ENCODE results near the gene DVL1.

The DVL1 gene

DNA sequence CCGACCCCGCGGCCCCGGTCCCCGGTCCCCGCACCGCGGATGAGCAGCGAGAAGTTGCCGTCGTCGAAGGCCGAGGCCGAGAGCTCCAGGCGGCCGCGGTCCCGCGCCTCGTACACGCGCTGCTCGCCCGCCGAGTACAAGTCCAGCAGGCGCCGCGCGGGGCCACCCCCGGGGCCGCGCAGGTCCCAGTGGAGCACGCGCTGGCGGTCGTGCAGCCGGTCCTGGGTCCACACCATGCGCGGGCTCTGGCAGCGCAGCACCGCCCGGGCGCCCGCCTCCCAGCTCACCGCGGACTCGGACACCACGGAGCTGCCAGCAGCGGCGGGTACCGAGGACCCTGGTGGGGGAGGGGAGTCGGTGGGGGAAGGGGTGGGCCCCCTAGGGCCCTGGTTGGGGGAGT lies 6.2 kb upstream of the DVL1 start:
- no peak for FAIRE-seq

DNA sequence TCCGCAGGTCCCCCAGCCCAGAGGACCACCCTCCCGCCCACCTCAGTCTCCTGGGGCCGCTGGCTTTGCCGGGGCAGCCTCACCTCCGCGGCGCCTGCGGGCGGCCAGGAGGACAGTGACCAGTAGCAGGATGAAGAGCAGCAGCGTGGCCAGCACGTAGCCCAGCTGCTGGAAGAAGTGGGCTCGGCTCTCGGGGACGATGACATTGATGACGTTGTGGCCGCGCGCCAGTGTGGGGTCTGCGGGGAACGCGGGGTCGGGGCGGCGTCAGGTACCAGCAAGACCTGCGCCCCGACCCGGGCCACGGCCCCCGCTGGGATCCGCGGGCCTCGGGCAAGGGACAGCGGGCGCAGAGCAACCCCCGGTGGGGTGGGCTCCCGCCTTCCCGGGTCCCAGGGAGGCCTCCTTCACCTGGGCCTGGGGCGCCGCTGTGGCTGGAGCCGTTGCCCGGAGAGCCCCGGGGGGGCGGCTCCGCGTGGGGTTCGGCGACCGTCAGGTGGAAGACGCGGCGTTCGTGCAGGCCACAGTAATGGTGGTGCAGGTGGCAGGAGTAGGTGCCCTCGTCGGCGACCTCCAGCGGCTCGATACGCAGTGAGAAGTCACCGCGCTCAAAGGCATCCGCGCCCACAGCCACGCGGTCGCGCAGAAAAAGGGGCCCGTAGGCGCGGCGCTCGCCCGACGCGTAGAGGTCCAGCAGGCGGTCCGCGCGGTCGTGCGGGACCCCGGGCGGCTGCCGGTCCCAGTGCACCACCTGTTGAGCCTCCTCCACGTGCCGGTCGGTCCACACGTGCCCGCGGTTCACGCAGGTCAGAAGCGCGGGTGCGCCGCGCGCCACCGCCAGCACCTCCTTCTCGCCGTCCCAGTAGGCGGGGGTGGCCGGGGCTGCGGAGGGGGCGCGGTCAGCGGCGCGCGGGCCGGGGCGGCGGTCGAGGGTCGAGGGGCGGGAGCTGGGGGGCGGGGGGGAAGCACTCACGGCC lies 5.3 kb upstream of the DVL1 start:
- FAIRE-seq, result no peak

DNA sequence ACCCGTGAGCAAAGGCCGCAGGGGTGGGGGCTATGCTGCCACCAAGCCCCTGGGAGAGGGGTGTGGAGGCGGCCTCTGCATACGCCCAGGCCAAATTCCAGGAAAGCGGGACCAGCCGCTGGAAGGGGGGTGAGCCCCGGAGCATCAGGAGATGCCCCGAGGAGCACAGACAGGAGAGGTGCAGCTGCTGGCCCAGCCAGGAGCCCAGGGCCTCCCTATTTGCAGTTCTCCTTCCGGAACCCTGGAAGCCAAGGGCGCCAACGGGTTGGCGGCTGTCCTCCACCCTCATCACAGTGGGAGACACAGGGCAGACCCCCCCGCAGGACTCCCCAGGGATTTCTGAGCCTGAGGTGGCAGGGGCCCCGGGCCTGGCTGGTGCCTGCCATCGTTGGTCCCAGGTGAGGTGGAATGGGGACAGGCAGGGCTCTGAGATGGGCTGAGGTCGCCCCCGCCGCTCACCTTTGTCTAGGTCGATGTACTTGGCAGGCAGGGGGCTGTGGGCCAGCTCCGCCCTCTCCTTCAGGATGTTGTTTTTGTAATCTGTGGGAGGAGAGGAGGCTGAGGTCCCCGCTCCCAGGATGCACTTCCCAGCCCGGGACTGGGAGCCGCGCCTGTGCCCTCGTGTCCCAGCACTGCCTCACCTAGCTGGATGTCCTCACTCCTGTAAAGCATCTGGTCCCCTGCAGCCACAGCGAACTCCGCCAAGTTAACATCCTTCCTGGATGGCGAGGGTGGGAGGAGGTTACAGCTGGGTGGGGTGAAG lies 4.4 kb upstream of the DVL1 start:
- no peak for FAIRE-seq

DNA sequence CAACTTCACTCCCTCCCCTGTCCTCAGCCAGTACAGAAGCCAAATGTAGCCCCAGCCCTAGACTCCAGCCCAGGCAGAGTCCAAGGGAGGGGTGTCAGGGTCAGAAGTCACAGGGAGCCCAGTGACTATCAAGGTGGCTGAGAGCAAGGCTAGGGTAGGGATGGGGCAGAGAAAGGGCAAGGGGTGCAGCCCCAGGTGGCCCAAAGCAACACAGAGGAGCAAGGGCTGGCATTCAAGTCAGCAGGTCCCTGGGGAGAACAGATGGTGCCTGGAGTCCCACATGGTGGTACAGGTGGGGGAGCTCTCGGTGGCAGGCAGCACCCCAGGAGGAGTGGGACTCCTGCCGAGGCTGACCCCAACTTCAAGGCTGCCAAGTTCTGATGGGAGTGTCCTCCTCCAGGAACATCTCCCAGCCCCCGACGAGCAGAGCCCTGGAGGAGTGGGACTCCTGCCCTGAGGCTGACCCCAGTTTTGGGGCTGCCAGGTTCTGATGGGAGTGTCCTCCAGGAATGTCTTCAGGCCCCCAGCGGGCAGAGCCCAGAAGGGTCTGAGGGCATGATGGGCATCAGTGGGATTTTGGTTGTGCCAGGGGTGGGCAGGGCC lies 3.7 kb upstream of the DVL1 start:
- FAIRE-seq, result no peak

DNA sequence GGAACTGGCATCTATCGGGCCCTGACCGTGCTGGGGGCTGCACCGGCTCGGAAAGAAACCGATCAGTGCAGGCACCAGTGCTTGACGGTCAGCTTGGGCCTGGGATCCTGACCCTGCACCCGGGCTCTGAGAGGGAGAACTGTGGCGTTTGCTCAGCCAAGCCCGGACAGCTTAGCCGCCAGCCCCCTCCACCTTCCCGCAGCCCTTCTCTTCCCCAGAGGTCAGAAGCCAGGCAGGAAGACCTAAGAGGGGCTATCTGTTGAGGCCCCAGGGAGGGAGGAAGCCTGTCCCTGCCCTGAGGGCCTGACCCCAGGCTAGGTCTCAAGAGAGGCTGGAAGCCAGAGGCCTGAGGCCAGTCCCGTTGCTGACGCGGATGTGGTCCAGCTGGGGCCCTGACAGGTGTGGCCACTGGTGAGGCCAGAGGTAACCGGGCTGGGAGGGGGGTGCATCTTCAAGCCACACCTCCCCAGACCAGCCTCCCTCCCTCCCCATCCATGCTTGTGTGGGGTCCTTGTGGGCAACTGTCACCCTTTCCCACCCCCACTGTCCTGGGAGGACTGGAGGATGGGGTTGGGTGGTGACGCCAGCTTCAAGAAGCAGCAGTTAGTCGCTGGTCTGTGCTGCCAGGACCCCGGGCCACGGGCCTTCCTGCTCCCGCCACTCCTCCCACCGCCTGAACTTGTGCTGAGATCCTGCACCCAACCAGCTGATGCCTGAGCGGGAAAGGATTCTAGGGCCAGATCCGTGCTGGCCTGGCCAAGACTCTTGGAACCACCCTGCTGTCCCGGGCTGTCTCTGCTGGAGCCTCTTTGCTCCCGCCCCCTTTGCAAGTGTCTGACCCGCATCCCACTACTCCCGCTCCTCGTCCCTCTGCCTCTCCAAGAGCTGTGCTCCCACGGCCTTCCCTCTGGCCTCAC lies 2.6 kb upstream of the DVL1 start:
- no peak for FAIRE-seq

DNA sequence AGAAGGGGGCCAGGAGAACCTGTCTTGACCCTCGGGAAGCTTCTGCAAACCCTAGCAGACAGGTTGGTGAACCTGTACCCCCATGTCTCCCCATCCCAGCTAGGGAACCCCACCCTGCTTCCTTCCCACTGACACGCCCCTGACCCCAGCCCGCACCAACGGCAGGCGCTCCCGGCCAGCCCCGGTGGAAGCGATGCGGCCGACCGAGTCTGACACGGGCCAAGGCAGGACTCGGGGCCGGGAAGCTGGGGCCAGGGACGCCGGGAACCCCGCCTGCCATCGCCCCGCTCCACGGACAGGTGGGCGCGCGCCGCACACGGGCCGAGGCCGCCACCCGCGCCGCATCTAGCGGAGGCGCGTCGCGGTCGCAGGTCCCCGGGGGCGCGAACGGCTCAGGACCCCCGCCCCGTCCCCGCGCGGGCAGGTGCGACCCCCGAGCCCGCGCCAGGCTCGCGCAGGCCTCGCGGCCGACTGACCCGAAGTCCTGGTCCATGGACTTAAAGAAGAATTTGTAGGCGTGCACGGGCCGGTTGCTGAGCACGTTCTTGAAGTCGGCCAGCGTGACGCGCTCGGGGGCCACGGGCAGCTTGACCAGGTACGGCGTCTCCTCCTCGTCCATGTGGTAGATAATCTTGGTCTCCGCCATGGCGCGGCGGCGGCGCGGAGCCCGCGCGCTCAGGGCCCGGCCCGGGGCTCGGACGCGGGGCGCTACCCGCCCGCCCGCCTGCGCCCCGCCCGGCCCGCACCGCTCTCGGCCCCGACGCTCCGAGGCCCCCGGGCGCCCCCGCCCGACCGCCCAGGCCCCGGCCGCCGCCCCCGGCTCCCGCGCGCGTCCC lies 580 bp downstream of the DVL1 start:
- no peak for FAIRE-seq

DNA sequence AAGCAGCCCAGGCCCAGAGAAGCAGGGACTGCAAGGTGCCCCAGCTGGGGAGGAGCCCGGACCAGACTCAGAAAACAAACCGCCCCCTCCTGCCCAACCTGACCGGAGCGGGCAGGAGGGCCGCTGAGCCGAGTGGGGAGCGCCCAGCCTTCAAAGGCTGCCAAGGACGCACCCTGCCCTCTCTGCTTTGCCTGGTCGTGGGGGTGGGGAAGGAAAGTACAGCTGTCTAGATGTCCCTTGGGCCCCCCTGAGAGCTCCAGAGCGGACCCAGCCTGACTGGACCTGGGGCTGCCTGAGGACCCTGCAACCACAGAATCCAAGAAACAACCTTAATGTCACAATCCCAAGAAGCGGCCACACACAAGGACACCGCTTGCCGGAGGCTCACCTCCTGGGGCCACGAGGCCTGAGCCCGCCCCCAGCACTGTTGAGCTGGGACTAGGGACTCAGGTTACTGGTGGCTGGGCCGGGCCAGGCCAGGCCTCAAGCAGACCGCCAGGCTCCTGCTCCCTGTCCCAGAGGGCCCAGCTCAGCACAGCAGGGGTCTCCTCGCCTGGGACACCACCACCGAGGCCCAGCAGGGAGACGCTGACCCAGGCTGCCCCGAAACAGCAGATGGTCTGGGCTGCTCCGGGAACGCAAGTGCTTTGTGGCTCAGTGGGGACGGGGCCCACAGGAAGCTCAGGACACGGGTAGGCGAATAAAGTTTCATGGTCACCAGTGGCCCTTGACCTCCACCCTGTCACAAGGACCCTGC lies 1.4 kb downstream of the DVL1 start:
- FAIRE-seq, result no peak

DNA sequence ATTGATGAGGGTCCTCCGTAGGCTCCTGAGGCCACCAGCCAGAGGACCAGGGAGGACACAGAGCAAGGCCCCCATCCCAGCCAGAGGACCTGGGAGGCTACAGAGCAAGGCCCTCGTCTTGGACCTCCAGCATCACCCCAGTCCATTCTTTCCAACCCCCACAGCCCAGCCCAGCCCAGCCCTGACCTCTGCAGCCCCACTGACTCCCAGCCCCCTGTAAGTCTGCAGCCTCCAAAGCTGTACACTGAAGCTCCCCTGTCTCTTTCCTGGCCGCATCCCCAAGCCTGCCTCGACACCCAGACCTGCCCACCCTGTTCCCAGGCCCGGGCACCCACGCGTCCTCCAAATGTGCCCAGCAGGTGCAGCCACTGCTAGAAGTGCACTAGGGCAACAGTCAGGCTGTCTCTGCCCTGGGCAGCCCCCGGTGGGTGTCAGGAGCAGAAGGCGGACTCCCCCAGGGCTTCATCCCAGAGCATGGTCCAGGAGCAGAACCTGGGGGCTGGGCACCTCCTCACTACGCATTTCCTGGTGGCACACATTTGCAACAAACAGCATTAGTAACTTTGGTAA lies 2.1 kb downstream of the DVL1 start:
- no peak for FAIRE-seq

DNA sequence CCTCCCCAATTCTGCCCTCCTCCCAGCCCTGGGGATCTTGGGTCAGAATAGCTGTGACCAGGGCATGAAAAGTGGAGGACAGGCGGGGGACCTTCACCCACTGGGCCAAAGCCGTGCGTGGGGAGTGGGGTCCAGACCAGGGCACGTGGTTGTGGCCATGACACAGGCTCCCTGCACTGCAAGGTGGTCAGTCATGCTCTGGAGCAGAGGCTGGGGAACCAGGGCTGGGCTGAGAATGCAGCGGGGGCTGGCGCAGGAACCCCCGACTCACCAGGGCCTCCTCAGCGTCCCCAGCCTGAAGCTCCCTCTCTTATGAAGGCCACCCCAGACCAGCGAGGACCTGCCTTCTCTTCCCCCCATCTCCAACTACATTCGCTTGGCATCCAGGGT lies 2.7 kb downstream of the DVL1 start:
- FAIRE-seq, result no peak

DNA sequence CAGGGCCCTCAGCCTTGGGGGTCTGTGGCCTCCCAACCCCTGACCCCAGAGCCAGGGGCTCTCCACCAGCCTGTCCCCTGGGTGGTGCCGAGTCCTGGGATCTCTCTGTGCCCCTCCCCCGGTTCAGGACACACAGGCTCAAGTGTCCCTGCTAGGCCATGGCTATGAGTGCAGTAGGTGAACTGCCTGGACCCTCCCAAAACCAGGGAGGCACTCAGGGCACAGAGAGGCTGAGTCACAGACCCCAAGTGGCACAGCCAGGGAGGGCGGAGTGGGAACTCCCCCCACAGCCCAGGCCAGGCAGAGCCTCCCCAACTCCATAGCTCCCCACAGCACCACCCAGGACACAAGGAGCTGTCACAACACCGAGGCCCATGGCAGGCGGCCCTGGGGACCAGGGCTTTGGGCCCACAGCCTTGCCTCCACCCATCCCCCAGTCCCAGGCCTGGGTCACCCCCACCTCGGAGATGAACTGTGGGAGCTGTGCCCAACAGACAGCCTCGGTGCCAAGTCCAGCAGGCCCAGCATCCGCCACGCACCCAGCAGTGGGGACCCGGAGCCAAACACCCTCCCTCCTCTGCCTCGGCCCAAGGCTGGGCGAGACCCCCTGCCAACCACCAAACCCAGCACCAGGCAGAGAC lies 3.2 kb downstream of the DVL1 start:
- no peak for FAIRE-seq

DNA sequence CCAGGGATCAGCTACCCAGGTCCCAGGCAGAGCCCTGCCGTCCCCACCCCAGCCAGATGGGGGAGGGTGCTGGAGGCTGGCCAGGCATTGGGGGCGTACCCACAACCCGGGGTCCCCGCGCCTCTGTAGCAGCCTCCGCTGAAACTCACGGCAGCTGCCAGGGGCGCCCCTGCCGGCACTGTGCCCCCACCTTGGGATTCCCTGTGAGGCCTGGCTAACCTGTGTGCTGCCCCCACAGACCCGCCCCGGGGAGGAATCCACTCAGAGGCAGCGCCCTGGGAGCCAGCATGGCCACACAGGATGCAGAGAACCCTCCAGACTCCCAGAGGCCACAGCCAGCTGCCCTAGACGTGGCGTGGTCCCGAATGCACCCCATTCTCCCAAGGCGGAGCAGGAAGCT lies 3.8 kb downstream of the DVL1 start:
- no peak for FAIRE-seq

DNA sequence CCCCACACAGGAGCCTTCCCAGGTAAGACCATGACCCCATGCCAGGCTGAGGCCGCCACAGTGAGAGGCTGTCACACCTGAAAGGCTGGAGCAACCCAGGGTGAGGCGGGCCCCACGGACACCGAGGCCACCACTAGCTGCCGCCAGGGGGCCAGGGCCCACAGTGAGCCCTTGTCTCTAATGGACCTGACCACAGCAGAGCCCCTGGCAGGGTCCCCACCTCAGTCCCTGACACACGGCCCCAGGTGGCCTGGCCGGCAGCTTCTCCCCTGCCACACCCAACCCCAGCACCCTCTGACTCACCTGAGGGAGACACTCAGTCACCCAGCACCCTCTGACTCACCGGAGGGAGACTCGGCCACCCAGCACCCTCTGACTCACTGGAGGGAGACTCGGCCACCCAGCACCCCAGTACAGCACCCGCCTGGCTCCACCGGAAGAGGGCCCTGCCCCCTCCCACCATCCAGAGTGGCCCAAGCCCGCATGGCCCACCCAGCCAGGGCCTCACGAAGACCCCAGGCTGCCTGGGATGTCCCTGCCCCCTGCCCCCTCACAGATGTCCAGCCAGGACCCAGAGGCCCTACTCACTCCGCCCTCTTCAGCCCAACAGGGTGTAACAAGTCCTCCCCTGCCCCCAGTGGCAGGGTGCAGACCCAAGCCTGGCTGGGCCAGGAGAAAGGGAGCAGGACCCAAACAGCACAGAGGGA lies 4.4 kb downstream of the DVL1 start:
- FAIRE-seq, result no peak

DNA sequence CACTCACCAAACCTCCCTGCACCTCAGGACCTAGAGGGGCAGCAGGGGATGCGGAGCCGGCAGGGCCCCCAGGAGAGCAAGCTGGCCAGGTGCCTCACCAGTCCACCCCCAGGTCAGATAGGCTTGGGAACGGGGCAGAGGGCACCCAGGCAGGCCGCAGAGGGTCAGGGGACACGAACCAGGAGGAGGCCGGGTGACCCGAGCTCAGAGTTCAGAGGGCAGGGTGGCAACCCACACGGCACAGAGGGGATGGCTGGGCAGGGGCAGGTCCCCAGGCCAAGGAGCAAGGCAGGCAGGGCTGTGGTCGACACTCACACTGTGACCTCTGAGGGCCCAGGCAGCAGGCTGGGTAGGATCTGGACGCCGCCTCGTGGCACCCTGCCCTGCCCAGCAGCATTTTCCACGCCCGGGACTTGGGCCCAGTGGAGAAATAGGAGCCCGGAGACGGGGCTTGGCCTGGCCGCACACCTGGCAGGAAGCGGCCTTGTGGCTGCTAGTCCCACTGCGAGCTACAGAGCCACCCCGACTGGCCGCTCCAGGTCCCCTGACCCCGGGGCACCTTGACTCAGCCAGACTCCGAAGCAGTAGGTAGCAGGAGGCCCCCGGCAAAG lies 5.3 kb downstream of the DVL1 start:
- no peak for FAIRE-seq

DNA sequence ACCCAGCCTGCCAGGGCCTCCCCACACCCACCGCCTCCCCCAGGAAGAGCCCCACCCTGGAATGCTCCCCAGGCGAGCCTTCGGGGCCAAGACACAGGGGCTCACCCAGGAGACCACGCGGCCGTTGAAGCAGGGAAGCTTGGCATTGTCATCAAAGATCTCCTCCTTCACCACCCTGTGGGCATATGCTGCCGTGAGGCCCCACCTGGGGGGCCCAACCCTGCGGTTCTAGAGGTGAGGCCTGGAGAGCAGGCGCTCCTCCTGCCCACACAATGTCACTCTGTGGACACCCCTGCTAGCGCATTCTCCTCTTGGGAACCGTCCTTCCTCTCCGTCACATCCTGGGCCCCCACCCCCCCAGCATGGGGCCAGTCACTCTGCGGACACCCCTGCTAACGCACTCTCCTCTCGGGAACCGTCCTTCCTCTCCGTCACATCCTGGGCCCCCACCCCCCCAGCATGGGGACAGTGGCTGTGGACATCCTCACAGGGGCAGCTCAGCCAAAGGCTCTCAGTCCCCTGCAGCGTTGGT lies 6.6 kb downstream of the DVL1 start:
- FAIRE-seq, result no peak

DNA sequence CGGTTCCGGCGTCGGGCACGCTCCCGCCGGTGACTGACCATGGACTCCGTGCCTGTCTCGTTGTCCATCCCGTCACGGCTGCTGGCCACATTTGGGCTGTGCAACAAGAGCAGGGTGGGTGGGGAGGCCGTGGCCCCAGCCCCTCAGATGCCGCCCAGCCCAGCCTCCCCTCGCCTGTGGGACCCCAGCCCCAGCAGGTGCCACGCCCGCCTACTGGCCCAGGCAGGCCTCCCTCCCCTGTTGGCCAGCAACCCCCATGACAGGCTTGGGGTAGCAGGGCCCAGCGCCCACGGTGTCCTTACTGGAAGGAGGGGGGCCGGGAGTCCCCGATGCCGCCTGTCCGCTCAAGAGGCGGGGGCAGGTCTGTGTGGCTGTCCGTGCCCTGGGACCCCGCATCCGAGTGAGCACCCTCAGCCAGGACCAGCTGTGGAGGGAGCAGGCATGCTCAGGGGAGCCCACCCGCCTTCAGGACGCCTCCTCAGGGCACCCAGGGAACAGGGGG lies 7.1 kb downstream of the DVL1 start:
- no peak for FAIRE-seq

DNA sequence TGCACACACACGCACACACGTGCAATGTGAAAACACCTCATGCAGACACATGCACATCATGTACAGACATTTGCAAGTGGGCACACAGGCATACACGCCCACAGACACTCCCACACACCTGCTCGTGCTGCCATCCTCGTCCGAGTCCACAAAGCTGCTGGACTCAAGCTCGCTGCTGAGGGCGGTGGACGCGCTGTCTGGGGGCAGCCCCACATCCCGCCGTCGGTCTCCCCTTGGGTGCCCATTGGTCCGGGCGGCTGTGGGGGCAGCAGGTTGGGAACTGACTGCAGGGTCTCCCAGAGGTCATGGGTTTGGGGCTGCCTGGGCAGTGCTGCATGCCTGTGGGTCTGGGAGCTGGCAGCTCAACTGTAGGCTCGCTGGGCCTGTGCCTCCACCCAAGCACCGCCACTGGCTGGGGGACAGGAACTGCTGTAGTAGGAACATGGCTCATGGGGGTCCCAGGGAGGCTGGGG lies 7.6 kb downstream of the DVL1 start:
- FAIRE-seq, result no peak

DNA sequence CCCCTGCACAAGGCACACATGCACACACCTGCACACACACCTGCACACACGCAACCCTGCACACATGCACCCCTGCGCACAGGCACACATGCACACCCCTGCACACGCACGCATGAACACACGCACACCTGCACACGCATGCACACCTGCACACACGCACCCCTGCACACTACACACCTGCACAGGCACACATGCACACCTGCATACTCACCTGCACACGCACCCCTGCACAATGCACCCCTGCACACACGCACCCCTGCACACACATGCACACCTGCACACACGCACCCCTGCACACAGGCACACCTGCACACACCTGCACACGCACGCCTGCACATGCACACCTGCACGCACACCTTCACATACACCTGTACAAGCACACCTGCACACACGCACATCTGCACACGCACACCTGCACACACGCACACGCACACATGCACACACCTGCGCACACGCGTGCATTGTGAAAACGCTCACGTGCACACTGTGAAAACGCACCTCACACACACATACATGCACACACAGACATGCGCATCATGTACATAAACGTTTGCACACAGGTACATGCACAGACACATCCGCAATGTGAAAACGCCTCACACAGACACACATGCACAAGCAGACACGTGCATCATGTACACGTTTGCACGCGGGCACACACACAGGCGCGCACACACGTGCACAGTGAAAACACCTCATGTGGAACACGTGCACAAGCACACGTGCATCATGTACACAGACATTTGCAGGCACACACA lies 8.2 kb downstream of the DVL1 start:
- no peak for FAIRE-seq
